GM12878 (cell line): ENCODE data around the gene CALHM3. TPM values are rescaled to one million over a fixed set of nuclear protein-coding genes. Genes with fewer than 3 reads are reported as not detected.

Experiments used
- ATAC-seq: fragments of 200-7000 bp; cut with Tn5 transposase; 3 replicates; pipeline ENCODE4 v1.9.1; 2020; ENCODE audit warnings: mild to moderate bottlenecking, moderate library complexity
- BruUV-seq: library from RNA; stranded (reverse); fragments of 400-500 nt; replicated peaks from 2 replicates; lab custom pipeline; 2021; lab: Mats Ljungman, UMichigan
- CTCF ChIA-PET: fragments of 300-600 bp; sonication (Branson Sonifier 250); formaldehyde crosslinking; extraction: SDS; loops from one replicate; lab custom pipeline; 2021; ENCODE audit warnings: inconsistent platforms; lab: Yijun Ruan, JAX
- POLR2A ChIA-PET: fragments of 350-600 bp; formaldehyde crosslinking; extraction: SDS; loops from one replicate; lab custom pipeline; 2021; ENCODE audit warnings: inconsistent platforms; lab: Charles Lee
- RAD21 ChIA-PET: fragments of 300-600 bp; sonication (Branson Sonifier 250); formaldehyde crosslinking; loops from one replicate; lab custom pipeline; 2023; ENCODE audit warnings: antibody characterized with exemption; ENCODE audit not compliant: unreplicated experiment; lab: Charles Lee
- SMC1A ChIA-PET: fragments of 300-600 bp; sonication (Branson Sonifier 250); formaldehyde crosslinking; loops from one replicate; lab custom pipeline; 2023; ENCODE audit not compliant: unreplicated experiment, uncharacterized antibody; lab: Charles Lee
- DNase-seq: peaks from one replicate; pipeline ENCODE4 v3.0.0-alpha.2; 2011; ENCODE audit warnings: low read depth, low spot score
- FAIRE-seq: peaks from 3 replicates; lab custom pipeline; 2011; peaks lifted over from hg19 to GRCh38; lab: Jason Lieb, UNC
- H2AFZ ChIP-seq: 2 replicates; pipeline ENCODE4 v1.6.0; 2011; ENCODE audit warnings: low read depth, low read length, control low read depth; ENCODE audit not compliant: control insufficient read depth
- H3K27ac ChIP-seq: 2 replicates; pipeline ENCODE4 v1.5.1; 2011; ENCODE audit warnings: control low read depth; ENCODE audit not compliant: control insufficient read depth, insufficient read depth
- H3K27me3 ChIP-seq, 2 experiments: replicated peaks in 1 of 2; 2 replicates each; pipeline versions ENCODE4 v1.6.0 to v1.6.1; 2011; ENCODE audit warnings: low read length in 1 of 2; ENCODE audit not compliant: control insufficient read depth in 2 of 2, insufficient read depth in 2 of 2
- H3K36me3 ChIP-seq, 2 experiments: 2 replicates each; pipeline ENCODE4 v1.5.1; 2011; ENCODE audit warnings: low read length in 1 of 2; ENCODE audit not compliant: control insufficient read depth in 2 of 2, insufficient read depth in 2 of 2
- H3K4me1 ChIP-seq: 2 replicates; pipeline ENCODE4 v1.6.1; 2011; ENCODE audit warnings: mild to moderate bottlenecking, low read length, moderate library complexity, mixed read lengths; ENCODE audit not compliant: control insufficient read depth, insufficient read depth
- H3K4me2 ChIP-seq: 2 replicates; pipeline ENCODE4 v1.6.0; 2011; ENCODE audit warnings: control low read depth; ENCODE audit not compliant: control insufficient read depth, insufficient read depth
- H3K4me3 ChIP-seq: fragments of 200-600 bp; sonication (generic); 2 replicates; pipeline ENCODE4 v1.5.1; 2016
- H3K79me2 ChIP-seq: 2 replicates; pipeline ENCODE4 v1.6.0; 2011; ENCODE audit warnings: low read length; ENCODE audit not compliant: control insufficient read depth, insufficient read depth
- H3K9ac ChIP-seq: 2 replicates; pipeline ENCODE4 v1.8.0; 2011; ENCODE audit warnings: low read length, control low read depth, mixed read lengths; ENCODE audit not compliant: control insufficient read depth, insufficient read depth
- H3K9me3 ChIP-seq: replicated peaks from 3 replicates; pipeline ENCODE4 v1.5.1; 2011; ENCODE audit warnings: mild to moderate bottlenecking, low read length; ENCODE audit not compliant: control insufficient read depth, insufficient read depth
- H4K20me1 ChIP-seq: 2 replicates; pipeline ENCODE4 v1.6.0; 2011; ENCODE audit not compliant: control insufficient read depth, insufficient read depth
- ATF7 ChIP-seq: fragments of 450-650 bp; IDR thresholded peaks from 2 replicates; pipeline ENCODE4 v1.6.1; 2016; ENCODE audit warnings: low read depth, mild to moderate bottlenecking
- EED ChIP-seq: sonication (generic); IDR thresholded peaks from 2 replicates; pipeline ENCODE4 v1.6.1; 2016; ENCODE audit warnings: antibody characterized with exemption, low read depth
- ETV6 ChIP-seq, 2 experiments: fragments of 450-650 bp in 1 of 2; IDR thresholded peaks in 1 of 2; conservative IDR thresholded peaks in 1 of 2; 2 replicates each; pipeline ENCODE4 v1.6.1; 2014; ENCODE audit warnings: antibody characterized with exemption in 1 of 2, borderline replicate concordance in 1 of 2, low read depth in 1 of 2, mild to moderate bottlenecking in 1 of 2, moderate library complexity in 1 of 2
- FOXK2 ChIP-seq: fragments of 450-650 bp; IDR thresholded peaks from 2 replicates; pipeline ENCODE4 v1.6.1; 2017; ENCODE audit warnings: mild to moderate bottlenecking, moderate library complexity
- FOXM1 ChIP-seq: IDR thresholded peaks from 2 replicates; pipeline ENCODE4 v1.6.1; 2012; ENCODE audit warnings: low read depth, mild to moderate bottlenecking, inconsistent platforms, low read length, moderate library complexity
- NFYA ChIP-seq: IDR thresholded peaks from 2 replicates; pipeline ENCODE4 v1.6.1; 2011; ENCODE audit warnings: low read depth, mild to moderate bottlenecking, low read length, improper control_type of control experiment, borderline replicate concordance
- NFYB ChIP-seq: IDR thresholded peaks from 2 replicates; pipeline ENCODE4 v1.6.1; 2011; ENCODE audit warnings: low read depth, mild to moderate bottlenecking, low read length, improper control_type of control experiment, moderate library complexity; ENCODE audit not compliant: insufficient read depth
- NR2F1 ChIP-seq: fragments of 450-650 bp; conservative IDR thresholded peaks from 2 replicates; pipeline ENCODE4 v1.6.1; 2017; ENCODE audit warnings: mild to moderate bottlenecking
- RB1 ChIP-seq: fragments of 450-650 bp; formaldehyde crosslinking; IDR thresholded peaks from 2 replicates; pipeline ENCODE4 v1.6.1; 2017; ENCODE audit warnings: mild to moderate bottlenecking, borderline replicate concordance
- TARDBP ChIP-seq: IDR thresholded peaks from 2 replicates; pipeline ENCODE4 v1.6.1; 2016; ENCODE audit warnings: borderline replicate concordance
- YBX1 ChIP-seq: fragments of 450-650 bp; IDR thresholded peaks from 2 replicates; pipeline ENCODE4 v1.6.1; 2016; ENCODE audit warnings: antibody characterized with exemption
- ZNF384 ChIP-seq: IDR thresholded peaks from 2 replicates; pipeline ENCODE4 v1.6.1; 2012; ENCODE audit warnings: low read depth, mild to moderate bottlenecking, low read length, improper control_type of control experiment, borderline replicate concordance
- WGBS: methylation state at CpG from one replicate; pipeline ENCODE4 v1.1.6; 2016; ENCODE audit warnings: low lambda C conversion rate; ENCODE audit not compliant: insufficient replicate concordance, insufficient coverage; ENCODE audit errors: missing lambda C conversion rate; 5-methylcytosine and 5-hydroxymethylcytosine counted together
- in situ Hi-C: fragments of 300-500 bp; cut with MboI; formaldehyde crosslinking; loops from 9 replicates; pipeline ENCODE4 v1.14.3; 2018; ENCODE audit warnings: mixed read lengths
- intact Hi-C: fragments of 100-400 bp; cut with micrococcal nuclease; formaldehyde crosslinking; loops from one replicate; pipeline ENCODE4 v1.14.2; 2022; ENCODE audit not compliant: unreplicated experiment
- polyA plus RNA-seq, 11 experiments: library from polyadenylated mRNA; depleted of rRNA in 4 of 11; unstranded in 6 of 11; stranded (reverse) in 5 of 11; fragments of >200 nt; fragmentation: Nextera tagmentation in 4 of 11; fragmentation: Illumina TruSeq in 1 of 11; extraction: Ambion mirVana in 4 of 11; extraction: Trizol in 1 of 11; gene quantifications; 1 replicate in 1 of 11; 2 replicates in 10 of 11; pipeline versions ENCODE4 v1.2.1 to v1.2.3, GENCODE V29; 2011 to 2016; ENCODE audit warnings: inconsistent platforms in 2 of 11, missing spikeins in 2 of 11, low read depth in 1 of 11
- total RNA-seq, 4 experiments: library from RNA; depleted of rRNA in 3 of 4; stranded (reverse); fragments of >200 nt in 3 of 4; fragmentation: Illumina TruSeq in 1 of 4; extraction: Trizol in 1 of 4; gene quantifications; 2 replicates each; pipeline versions ENCODE4 v1.2.1 to v1.2.3, GENCODE V29; 2013 to 2021
- TF ChIP-seq, protein P1 (sequence below): fragments of 450-650 bp; formaldehyde crosslinking; IDR thresholded peaks from 2 replicates; pipeline ENCODE4 v1.4.0; 2020; ENCODE audit warnings: mild to moderate bottlenecking, moderate library complexity

The CALHM3 gene
- total and polyA plus RNA-seq, 10 of the 15 experiments (the other 5 are each of a cell fraction or from before 2014, with no cell fraction given) = 0.03 to 0.42 (median 0.11) TPM; not detected in 5

DNA sequence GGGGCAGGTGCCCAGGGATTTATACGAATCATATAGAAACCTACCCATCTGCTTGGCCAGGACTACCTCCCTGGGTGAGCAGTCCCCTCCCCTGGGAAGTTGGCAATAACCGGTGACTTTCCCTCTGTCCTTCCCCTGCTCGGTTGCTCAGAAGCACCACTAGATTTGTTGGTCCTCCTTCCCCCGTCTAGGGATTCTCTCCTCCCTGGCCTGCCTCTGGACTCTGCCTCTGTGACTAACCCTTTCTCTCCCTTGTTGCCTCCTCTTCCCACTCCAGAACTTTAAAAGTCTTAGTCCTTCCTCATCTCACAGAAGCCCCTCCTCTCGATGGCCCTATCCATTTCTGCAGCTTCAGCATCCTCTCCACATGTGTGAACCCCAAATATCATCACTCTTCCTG is 9.8 kb downstream of the CALHM3 start:
- WGBS = 20% methylated on average over 5 of the region's 5 CpGs
- ATAC-seq (no peak), DNase-seq (no peak)
- H3K4me3 ChIP-seq = no peak overlapping the region
- in situ Hi-C loops = no loop called here
- H3K79me2 ChIP-seq = no peaks in the 10 kb centered on the region
- ChIA-PET SMC1A (interaction anchor here (0.9 to 9.8 kb wide), 5 partner anchors 8 to 19 kb away, joined by 3 to 124 read pairs (median 5); partner anchors contain the start of gene CALHM2), POLR2A (interaction anchor here (0.6 to 9.3 kb wide), 5 partner anchors 7 to 102 kb away, joined by 3 to 144 read pairs (median 4); partner anchors contain the start of genes CALHM1, CALHM2 and TAF5)
- intact Hi-C loops = no loop called here
- peak overlapping the region; percentile 13; the same call in 1 of the 2 replicates for H3K27ac ChIP-seq
- no peaks in the 10 kb centered on the region for H3K9me3 ChIP-seq
- H3K9ac ChIP-seq = no peak overlapping the region
- no peaks in the 10 kb centered on the region for H4K20me1 ChIP-seq
- H3K36me3 ChIP-seq = no peaks in the 10 kb centered on the region
- no TSS peak for BruUV-seq
- H3K4me1 ChIP-seq = peaks cover 79% of the 10 kb centered on the region
- TF ChIP-seq TARDBP (no peak), NFYB (no peak), NFYA (no peak), ZNF384 (no peak)
- TF ChIP-seq, all 136 proteins: peak for 0
- FAIRE-seq = no peak
- Histone ChIP-seq H2AFZ (peak overlapping the region; percentile 9), H3K27me3 (no peaks in the 10 kb centered on the region), H3K4me2 (no peak overlapping the region)
- CTCF ChIA-PET = interaction anchor here (1.2 to 9.2 kb wide), 4 partner anchors 9 to 17 kb away, joined by 4 to 52 read pairs (median 6); partner anchors contain the start of gene CALHM2
- RAD21 ChIA-PET = interaction anchor here (3.8 kb wide), 1 partner anchor 17 kb away, joined by 56 read pairs; the partner anchor contains the start of gene CALHM2

- peak; percentile 50 for ATAC-seq
- TF ChIP-seq ETV6 (conservative IDR thresholded peaks at IDR 0.05 in 1 of 2, IDR thresholded peaks at IDR 0.05 in 1 of 2; ENCODE audit: borderline replicate concordance in 1 of 2, low read depth in 1 of 2) = 0 out of 4 replicates have a peak, but pooled peaks of 1 of the 2 experiments have one; percentile 18
- peak; percentile 35; the same call in 1 of the 2 replicates for TF ChIP-seq RB1
- TF ChIP-seq, protein P1, sequence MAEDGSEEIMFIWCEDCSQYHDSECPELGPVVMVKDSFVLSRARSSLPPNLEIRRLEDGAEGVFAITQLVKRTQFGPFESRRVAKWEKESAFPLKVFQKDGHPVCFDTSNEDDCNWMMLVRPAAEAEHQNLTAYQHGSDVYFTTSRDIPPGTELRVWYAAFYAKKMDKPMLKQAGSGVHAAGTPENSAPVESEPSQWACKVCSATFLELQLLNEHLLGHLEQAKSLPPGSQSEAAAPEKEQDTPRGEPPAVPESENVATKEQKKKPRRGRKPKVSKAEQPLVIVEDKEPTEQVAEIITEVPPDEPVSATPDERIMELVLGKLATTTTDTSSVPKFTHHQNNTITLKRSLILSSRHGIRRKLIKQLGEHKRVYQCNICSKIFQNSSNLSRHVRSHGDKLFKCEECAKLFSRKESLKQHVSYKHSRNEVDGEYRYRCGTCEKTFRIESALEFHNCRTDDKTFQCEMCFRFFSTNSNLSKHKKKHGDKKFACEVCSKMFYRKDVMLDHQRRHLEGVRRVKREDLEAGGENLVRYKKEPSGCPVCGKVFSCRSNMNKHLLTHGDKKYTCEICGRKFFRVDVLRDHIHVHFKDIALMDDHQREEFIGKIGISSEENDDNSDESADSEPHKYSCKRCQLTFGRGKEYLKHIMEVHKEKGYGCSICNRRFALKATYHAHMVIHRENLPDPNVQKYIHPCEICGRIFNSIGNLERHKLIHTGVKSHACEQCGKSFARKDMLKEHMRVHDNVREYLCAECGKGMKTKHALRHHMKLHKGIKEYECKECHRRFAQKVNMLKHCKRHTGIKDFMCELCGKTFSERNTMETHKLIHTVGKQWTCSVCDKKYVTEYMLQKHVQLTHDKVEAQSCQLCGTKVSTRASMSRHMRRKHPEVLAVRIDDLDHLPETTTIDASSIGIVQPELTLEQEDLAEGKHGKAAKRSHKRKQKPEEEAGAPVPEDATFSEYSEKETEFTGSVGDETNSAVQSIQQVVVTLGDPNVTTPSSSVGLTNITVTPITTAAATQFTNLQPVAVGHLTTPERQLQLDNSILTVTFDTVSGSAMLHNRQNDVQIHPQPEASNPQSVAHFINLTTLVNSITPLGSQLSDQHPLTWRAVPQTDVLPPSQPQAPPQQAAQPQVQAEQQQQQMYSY (CRISPR knock-in tag) = no peak
- no peak for TF ChIP-seq FOXM1
- TF ChIP-seq YBX1 = no peak
- TF ChIP-seq NR2F1 = peak; percentile 88
- TF ChIP-seq EED = peak; percentile 83
- no peak for TF ChIP-seq FOXK2
- peak; percentile 73 for TF ChIP-seq ATF7
These were observed 11.6 kb downstream of the CALHM3 start for GRCh38 chr10:103467406-103467805.

More at GRCh38 chr10:103467406-103467805, 11.6 kb downstream of the CALHM3 start:
- POLR2A ChIA-PET = interaction anchor here (0.7 to 9.3 kb wide), 4 partner anchors 8 to 289 kb away, joined by 4 to 144 read pairs (median 18); partner anchors contain the start of genes CALHM1 and CALHM2
- RAD21 ChIA-PET = interaction anchor here (1.0 to 3.9 kb wide), 4 partner anchors 9 to 23 kb away, joined by 4 to 55 read pairs (median 9); partner anchors contain the start of genes CALHM1 and CALHM2
- DNase-seq (peak; percentile 90), FAIRE-seq (peak; percentile 81)
- 0% methylated on average over 7 of the region's 7 CpGs for WGBS
- no peaks in the 10 kb centered on the region for H3K79me2 ChIP-seq
- H3K4me1 ChIP-seq = peaks cover 68% of the 10 kb centered on the region
- in situ Hi-C loops (no loop called here), intact Hi-C loops (no loop called here)
- no peaks in the 10 kb centered on the region for H3K27me3 ChIP-seq
- H3K4me2 ChIP-seq = peak overlapping the region; percentile 72
- SMC1A ChIA-PET = interaction anchor here (0.9 to 4.1 kb wide), 3 partner anchors 9 to 14 kb away, joined by 3 to 32 read pairs (median 30); partner anchors contain the start of gene CALHM2
- peak overlapping the region; percentile 73 for H3K9ac ChIP-seq
- no peaks in the 10 kb centered on the region for H4K20me1 ChIP-seq
- H2AFZ ChIP-seq = peak overlapping the region; percentile 81
- no peaks in the 10 kb centered on the region for H3K36me3 ChIP-seq
- H3K9me3 ChIP-seq = no peaks in the 10 kb centered on the region
- 0 out of 2 replicates have a peak overlapping the region, but pooled peaks have one; percentile 33 for H3K4me3 ChIP-seq
- BruUV-seq = no TSS peak
- H3K27ac ChIP-seq = peak overlapping the region; percentile 92
- CTCF ChIA-PET = interaction anchor here (1.2 to 9.2 kb wide), 4 partner anchors 8 to 51 kb away, joined by 3 to 52 read pairs (median 19); partner anchors contain the start of gene CALHM2
